HL-60 (cell line): Measurements from ENCODE around the gene RPN1.

Source experiments
- CTCF ChIP-seq: IDR thresholded peaks from one replicate; pipeline ENCODE4 v1.5.1; 2011; ENCODE audit warnings: low read length, control low read depth, inconsistent platforms; ENCODE audit not compliant: insufficient read depth
- GABPA ChIP-seq: IDR thresholded peaks from 2 replicates; pipeline ENCODE4 v1.6.1; 2012; ENCODE audit warnings: low read depth
- POLR2AphosphoS5 ChIP-seq: IDR thresholded peaks from 2 replicates; pipeline ENCODE4 v1.6.1; 2012; ENCODE audit warnings: low read depth
- REST ChIP-seq: IDR thresholded peaks from 2 replicates; pipeline ENCODE4 v1.6.1; 2012; ENCODE audit warnings: low read depth; ENCODE audit not compliant: insufficient replicate concordance

- no peak for TF ChIP-seq REST
- TF ChIP-seq GABPA: no peak
- TF ChIP-seq CTCF: no peak
- TF ChIP-seq POLR2AphosphoS5: no peak
These were observed 2.2 kb downstream of the RPN1 start for GRCh38 chr3:128648402-128648801.
